Muscle of back (tissue), 13 donors: ENCODE data around the gene BLTP3A. TPM values are rescaled to one million over a fixed set of nuclear protein-coding genes. Genes with fewer than 3 reads are reported as not detected.
A peak's percentile ranks its signal among the peaks of the same experiment; 100 is the strongest.
"Not testable (repeated sequence)": the region's sequence is repeated elsewhere in the genome, so short reads cannot be mapped to it uniquely, and the experiment has no call there.

ENCODE experiments used
- DNase-seq, 3 donors: peaks; one replicate each; pipeline versions ENCODE4 v3.0.0 to v3.0.0-alpha.2; 2013
- long read RNA-seq, 9 donors: transcript quantifications; one replicate each; lab custom pipeline, GENCODE V29; 2026
- polyA plus RNA-seq, 10 donors: library from polyadenylated mRNA; unstranded; fragments of 120-200 nt; gene quantifications; one replicate each; pipeline ENCODE4 v1.2.1, GENCODE V29; 2013; ENCODE audit not compliant: insufficient read length in 10 of 10

The BLTP3A gene
- 10 to 100 TPM in 9 of 10 donors, 1 to 10 TPM in 1; 8.8 to 16.3 (median 12.8) TPM for polyA plus RNA-seq
- long read RNA-seq, donor 1, partial matches to known transcripts, result 9 of 20 reads
- long read RNA-seq, donor 1, other reads (novel, unspliced or antisense), result 11 of 20 reads
- long read RNA-seq, donor 2, result 0 reads
- long read RNA-seq, donor 3, result 0 reads
- long read RNA-seq, donor 4, partial matches to known transcripts, result 18 of 46 reads
- long read RNA-seq, donor 4, other reads (novel, unspliced or antisense), result 28 of 46 reads
- long read RNA-seq, donor 5, partial matches to known transcripts, result 44 of 69 reads
- long read RNA-seq, donor 5, other reads (novel, unspliced or antisense), result 25 of 69 reads
- long read RNA-seq, donor 6, partial matches to known transcripts, result 37 of 69 reads
- long read RNA-seq, donor 6, other reads (novel, unspliced or antisense), result 32 of 69 reads
- long read RNA-seq, donor 7, result 0 reads
- long read RNA-seq, donor 8, partial matches to known transcripts, result 6 of 6 reads
- long read RNA-seq, donor 8, other reads (novel, unspliced or antisense), result 0 of 6 reads
- long read RNA-seq, donor 9, result 0 reads

DNA sequence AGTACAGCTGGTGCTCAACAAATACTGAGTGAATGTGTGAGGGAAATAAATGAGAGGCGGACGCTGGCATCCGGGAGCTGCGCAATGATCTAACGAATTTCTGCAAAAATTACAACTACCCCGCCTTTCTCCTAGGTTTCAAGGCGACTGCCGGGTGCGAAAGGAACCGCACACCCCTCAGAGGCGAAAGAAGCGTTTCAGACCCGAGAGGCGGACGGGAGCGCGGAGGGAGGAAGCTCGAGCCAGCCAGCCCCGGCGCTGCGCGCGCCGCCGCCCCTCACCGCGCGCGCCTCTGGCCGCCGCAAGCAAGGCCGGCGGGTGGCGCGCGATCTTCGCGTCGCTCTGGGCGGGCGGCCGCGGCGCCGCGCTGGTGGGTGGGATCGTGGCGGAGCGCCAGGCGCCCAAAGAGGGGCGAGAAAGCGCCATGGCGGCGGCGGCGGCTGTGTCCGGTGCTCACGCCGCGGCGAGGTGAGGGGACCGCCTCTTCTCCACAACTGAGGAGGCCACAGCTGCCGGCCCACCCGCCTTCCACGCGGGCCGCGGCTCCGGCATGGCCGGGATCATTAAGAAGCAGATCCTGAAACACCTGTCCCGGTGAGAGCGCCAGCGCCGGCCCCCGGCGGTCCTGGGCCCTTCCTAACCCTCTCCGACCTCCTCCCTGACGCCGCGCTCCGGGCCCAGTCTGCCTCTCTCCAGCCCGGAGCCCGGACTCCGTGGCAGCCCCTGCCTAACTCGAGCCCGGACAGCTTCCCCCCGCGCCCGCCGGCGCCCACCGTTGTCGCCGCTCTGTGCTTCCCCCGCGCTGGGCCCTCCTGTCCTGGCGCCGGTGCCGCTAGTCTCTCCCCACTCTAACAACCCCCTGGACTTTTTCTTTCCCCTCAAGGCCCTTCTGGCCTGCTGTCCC, at the start of gene BLTP3A:
Gene BLTP3A (plus strand): TSS at position 383 of the 904 bp plus-strand sequence. CDS start 168 bp downstream, at position 551.
- DNase-seq, result peak; percentile 77 to 93 (median 89)

DNA sequence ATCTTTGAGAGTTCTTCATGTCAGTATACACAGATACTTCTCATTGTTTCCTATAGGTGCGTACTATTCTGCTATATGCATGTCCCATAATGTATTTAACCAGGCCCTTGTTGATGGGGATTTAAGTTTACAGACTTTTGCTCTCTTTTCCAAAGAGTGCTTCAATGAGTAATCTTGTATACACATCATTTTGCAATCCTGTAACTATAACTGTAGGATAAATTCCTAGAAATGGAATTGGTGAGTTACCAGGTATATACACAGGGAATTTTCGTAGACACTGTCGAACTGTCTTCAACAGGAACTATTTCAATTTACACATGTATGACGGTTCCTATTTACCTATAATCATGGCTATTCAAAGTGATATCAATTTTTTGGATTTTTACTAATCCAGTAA, 49.8 kb upstream of the BLTP3A start:
- DNase-seq, result no peak

DNA sequence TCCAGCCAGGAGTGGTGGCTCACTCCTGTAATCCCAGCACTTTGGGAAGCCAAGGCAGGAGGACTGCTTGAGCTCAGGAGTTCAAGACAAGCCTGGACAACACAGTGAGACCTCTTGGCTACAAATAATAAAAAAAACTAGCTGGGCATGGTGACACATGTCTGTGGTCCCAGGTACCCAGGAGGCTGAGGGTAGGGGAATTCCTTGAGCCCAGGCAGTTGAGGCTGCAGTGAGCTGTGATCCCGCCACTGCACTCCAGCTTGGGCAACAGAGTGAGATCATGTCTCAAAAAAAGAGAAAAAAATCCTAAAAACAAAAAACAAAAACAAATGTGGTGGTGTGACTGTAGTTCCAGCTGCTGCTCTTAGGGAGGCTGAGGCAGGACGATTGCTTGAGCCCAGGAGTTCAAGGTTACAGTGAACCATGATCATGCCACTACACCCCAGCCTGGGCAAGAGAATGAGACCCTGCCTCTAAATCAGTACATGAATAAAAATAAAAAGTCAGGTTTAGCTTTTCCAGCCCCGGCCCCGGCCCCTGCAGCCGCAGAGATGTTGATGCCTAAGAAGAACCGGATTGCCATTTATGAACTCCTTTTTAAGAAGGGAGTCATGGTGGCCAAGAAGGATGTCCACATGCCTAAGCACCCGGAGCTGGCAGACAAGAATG, 48.1 kb upstream of the BLTP3A start:
- no peak for DNase-seq

DNA sequence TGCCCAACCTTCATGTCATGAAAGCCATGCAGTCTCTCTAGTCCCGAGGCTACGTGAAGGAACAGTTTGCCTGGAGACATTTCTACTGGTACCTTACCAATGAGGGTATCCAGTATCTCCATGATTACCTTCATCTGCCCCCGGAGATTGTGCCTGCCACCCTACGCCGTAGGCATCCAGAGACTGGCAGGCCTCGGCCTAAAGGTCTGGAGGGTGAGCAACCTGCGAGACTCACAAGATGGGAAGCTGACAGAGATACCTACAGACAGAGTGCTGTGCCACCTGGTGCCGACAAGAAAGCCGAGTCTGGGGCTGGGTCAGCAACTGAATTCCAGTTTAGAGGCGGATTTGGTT, 47.6 kb upstream of the BLTP3A start:
- DNase-seq, result not testable (repeated sequence)

DNA sequence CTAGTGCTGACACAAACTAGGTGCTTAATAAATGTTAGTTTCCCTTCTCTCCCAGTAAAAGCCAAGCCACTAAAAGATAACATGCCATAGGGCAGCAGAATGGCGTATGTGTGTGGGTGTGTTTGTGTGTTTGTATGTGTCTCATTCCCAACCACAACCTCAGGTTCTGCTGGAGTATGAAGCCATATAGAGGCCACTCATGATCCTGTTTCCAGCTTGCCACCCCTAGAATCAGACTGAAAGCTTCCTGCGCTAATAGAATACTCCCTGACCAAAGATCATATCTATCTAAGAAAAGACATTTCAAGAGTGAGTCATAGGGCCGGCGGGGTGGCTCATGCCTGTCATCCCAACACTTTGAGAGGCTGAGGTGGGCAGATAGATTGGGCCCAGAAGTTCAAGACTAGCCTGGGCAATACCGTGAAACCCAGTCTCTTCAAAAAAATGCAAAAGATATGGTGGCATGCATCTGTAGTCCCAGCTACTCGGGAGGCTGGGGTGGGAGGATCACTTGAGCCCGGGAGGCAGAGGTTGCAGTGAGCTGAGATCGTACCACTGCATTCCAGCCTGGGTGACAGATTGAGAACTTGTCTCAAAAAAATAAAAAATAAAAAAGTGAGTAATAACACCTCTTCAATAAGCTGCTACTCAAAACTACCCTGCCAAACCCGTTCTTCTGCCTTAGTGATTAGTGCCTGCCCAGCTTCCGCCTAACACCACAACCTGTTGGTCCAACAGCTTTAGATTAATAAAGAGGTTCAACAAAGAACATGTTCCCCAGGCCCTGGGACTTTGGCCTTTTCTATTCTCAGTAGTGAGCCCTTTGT, 46.4 kb upstream of the BLTP3A start:
- no peak for DNase-seq

GRCh38 chr6:34746104-34746846, 45.6 kb upstream of the BLTP3A start:
- DNase-seq, result no peak

DNA sequence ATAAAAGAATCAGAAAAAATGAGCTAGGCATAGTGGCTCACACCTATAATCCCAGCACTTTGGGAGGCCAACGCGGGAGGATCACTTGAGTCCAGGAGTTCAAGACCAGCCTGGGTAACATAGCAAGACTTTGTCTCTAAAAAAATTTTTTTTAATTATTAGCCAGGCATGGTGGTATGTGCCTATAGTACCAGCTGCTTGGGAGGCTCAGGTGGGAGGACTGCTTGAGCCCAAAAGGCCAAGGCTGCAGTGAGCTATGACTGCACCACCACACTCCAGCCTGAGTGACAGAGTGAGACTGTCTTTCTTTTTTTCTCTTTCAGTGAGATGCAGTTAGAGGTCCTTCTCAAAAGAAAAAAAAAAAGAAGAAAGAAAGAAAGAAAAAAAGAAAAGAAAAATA, 43.1 kb upstream of the BLTP3A start:
- DNase-seq, result no peak

- DNase-seq, result peak in 2 of 3 donors; percentile 10 to 31
Measured at GRCh38 chr6:34756513-34756856, 35.4 kb upstream of the BLTP3A start.

- DNase-seq, result no peak
Measured at GRCh38 chr6:34757687-34758274, 34.1 kb upstream of the BLTP3A start.

DNA sequence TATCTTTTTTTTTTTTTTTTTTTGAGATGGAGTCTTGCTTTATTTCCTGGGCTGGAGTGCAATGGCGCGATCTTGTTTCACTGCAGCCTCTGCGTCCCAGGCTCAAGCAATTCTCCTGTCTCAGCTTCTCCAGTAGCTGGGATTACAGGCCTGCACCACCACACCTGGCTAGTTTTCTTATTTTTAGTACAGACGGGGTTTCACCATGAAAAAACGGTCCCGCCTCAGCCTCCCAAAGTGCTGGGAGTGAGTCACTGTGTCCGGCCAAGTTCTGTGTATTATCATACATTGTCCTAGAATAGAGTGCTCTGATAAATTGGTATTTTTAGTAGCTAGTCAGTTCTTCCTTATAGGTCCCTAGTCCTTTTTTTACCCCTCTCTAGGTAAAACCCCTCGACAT, 31.8 kb upstream of the BLTP3A start:
- DNase-seq, result no peak

GRCh38 chr6:34761681-34762080, 30.2 kb upstream of the BLTP3A start:
- not testable (repeated sequence) for DNase-seq

DNA sequence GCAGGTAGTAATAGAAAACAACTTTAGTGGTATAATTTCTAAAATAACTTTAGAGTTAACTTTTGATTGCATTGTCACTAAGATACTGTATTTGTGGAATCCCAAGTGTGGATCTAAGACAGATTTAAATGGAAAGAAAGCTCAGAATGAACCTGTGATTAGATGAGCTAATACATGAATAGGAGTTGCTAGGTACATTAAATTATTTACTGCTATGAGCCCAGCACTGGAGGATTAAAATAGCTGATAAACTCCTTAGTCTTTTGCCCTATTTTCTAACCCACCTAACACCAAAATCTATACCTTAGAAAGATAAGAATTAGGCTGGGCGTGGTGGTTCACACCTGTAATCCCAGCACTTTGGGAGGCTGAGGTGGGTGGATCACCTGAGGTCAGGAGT, 23.7 kb upstream of the BLTP3A start:
- no peak for DNase-seq

DNA sequence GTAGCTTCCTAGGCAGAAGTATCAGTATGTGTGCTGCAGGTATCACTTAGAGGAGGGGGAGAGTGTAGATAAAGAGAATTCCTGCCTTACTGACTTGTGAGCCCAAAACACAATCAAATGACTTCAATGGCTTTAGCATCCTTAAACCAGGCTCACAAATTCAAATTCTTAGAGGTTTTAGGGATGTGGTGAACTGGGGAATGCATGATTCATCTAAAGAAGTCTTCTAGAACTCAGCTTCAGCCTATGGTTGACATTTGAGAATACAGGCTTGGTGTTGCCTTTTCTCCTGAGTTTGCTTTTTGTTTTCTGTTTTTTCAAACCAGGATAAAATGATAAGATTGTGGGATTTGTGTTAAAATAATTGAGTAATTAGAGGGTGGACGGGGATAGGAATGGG, 20.2 kb upstream of the BLTP3A start:
- DNase-seq, result peak in 1 of 3 donors; percentile 28

DNA sequence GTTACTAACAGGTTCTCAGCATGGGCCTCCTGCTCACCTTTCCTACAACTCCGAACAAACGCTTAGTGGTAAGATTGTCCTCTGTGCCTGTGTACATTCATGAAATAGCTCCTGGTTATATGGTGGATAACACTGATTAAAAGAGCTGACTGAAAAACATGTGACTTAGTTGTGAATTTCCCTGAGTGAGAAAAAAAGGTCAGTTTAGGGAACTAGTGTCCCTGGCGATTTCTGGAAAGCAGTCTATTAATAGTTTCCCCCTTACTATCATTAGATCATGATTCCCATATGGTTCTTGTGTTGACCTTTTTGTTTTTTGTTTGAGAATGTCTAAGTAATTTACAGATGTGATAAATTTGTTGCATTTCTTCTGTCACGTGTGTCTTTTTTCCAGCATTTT, 18.9 kb upstream of the BLTP3A start:
- no peak for DNase-seq

DNA sequence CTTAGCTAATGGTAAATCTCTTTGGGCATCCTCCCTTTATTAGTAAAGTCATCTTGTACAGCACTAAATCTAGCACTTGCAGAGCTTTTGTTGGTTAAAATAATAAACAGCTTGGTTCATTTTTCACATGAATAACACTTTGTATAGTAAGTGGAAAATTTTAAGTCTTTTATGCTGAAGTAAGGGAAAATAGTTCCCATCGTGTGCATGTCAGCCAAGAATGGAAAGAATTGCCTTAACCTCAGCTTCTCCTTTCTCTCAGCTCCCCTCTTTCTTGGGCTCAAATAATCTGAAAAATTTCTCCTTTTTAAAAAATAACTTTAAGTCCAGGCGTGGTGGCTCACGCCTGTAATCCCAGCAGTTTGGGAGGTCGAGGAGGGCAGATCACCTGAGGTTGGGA, 18.0 kb upstream of the BLTP3A start:
- peak in 1 of 3 donors; percentile 9 for DNase-seq

- DNase-seq, result no peak
Measured at GRCh38 chr6:34774967-34775366, 16.9 kb upstream of the BLTP3A start.

GRCh38 chr6:34785375-34785774, 6.5 kb upstream of the BLTP3A start:
- not testable (repeated sequence) for DNase-seq

DNA sequence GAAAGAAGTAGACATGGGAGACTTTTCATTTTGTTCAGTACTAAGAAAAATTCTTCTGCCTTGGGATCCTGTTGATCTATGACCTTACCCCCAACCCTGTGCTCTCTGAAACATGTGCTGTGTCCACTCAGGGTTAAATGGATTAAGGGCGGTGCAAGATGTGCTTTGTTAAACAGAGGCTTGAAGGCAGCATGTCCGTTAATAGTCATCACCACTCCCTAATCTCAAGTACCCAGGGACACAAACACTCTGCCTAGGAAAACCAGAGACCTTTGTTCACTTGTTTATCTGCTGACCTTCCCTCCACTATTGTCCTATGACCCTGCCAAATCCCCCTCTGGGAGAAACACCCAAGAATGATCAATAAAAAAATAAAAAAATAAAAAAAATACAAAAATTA, 4.7 kb upstream of the BLTP3A start:
- not testable (repeated sequence) for DNase-seq

GRCh38 chr6:34788111-34788510, 3.8 kb upstream of the BLTP3A start:
- DNase-seq, result no peak

DNA sequence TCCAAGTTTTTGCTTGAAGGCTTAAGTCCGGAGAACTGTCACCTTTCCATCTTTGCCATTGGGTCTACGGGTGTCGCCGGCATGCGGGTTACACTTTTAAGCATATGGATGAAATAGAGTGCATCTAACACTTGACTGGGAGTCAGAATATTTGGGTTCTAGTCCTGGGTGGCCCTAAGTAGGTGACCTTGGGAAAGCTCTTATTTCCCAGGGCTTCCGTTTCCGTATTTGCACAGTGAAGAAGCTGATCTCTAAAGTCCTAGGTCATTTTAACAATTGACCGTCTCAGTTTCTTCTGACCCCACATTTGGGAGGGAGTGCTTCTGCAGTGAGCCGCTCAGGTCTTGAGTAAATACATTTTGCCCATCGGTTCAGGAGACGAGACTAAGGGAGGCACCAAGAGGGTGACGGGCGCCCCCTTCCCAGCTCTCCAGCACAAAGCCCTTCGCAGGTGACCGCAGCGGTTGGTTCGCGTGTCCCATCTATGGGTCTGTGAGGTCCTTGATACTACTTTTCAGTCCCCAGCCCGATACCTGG, 651 bp upstream of the BLTP3A start:
- DNase-seq, result peak in 1 of 3 donors; percentile 28
